GM19238 (cell line): ENCODE measurements around the gene ISYNA1.

Experiments used
- DNase-seq: peaks from one replicate; pipeline ENCODE4 v3.0.0; 2011; ENCODE audit warnings: low spot score; ENCODE audit not compliant: insufficient read length

Gene ISYNA1

GRCh38 chr19:18397242-18398202, 40.4 kb downstream of the ISYNA1 start, which contains the start of gene LRRC25:
TSS of gene LRRC25 (minus strand) at chr19:18397622. CDS start at chr19:18396963, 659 bp downstream.
- peak; percentile 49 for DNase-seq

- DNase-seq = no peak
Observed at GRCh38 chr19:18396471-18397241, 41.3 kb downstream of the ISYNA1 start.

GRCh38 chr19:18393836-18394235, 44.1 kb downstream of the ISYNA1 start:
- DNase-seq = no peak

GRCh38 chr19:18392926-18393325, 45.0 kb downstream of the ISYNA1 start:
- DNase-seq = no peak

GRCh38 chr19:18392417-18392816, 45.5 kb downstream of the ISYNA1 start:
- no peak for DNase-seq

GRCh38 chr19:18391509-18392075, 46.3 kb downstream of the ISYNA1 start:
- DNase-seq = no peak

- DNase-seq = no peak
Observed at GRCh38 chr19:18390065-18390907, 47.6 kb downstream of the ISYNA1 start.

GRCh38 chr19:18389726-18390064, 48.2 kb downstream of the ISYNA1 start:
- DNase-seq = no peak

- no peak for DNase-seq
Observed at GRCh38 chr19:18388960-18389725, 48.8 kb downstream of the ISYNA1 start.

- DNase-seq = peak; percentile 90
Observed at GRCh38 chr19:18388100-18388959, 49.6 kb downstream of the ISYNA1 start.

- no peak for DNase-seq
Observed at GRCh38 chr19:18386543-18387271, 51.2 kb downstream of the ISYNA1 start.

GRCh38 chr19:18385675-18386542, 52.0 kb downstream of the ISYNA1 start, which contains the start of gene GDF15:
TSS of gene GDF15 (plus strand) at chr19:18386158. CDS start at chr19:18386190, 32 bp downstream.
- no peak for DNase-seq

GRCh38 chr19:18385359-18385674, 52.6 kb downstream of the ISYNA1 start:
- no peak for DNase-seq

GRCh38 chr19:18384775-18385174, 53.2 kb downstream of the ISYNA1 start:
- DNase-seq = no peak
